IPS-20b (cell line): ENCODE data around the gene SDC4.
"Not testable (repeated sequence)": the region's sequence is repeated elsewhere in the genome, so short reads cannot be mapped to it uniquely, and the experiment has no call there.

Experiments used
- H3K27ac ChIP-seq: one replicate; pipeline ENCODE4 v1.5.1; 2013; ENCODE audit warnings: low read length
- H3K27me3 ChIP-seq: 2 replicates; pipeline ENCODE4 v1.6.1; 2013; ENCODE audit warnings: mild to moderate bottlenecking, low read length, inconsistent platforms; ENCODE audit not compliant: insufficient read depth
- H3K36me3 ChIP-seq: 2 replicates; pipeline ENCODE4 v1.6.1; 2013; ENCODE audit warnings: low read depth, mild to moderate bottlenecking, inconsistent platforms, low read length, moderate library complexity; ENCODE audit not compliant: insufficient read depth
- H3K4me1 ChIP-seq: 2 replicates; pipeline ENCODE4 v1.6.1; 2013; ENCODE audit warnings: mild to moderate bottlenecking, control low read depth, inconsistent platforms, low read length, moderate library complexity; ENCODE audit not compliant: insufficient read depth
- H3K4me3 ChIP-seq: 2 replicates; pipeline ENCODE4 v1.5.1; 2013; ENCODE audit warnings: mild to moderate bottlenecking, low read length, inconsistent platforms
- H3K9ac ChIP-seq: 2 replicates; pipeline ENCODE4 v1.6.1; 2013; ENCODE audit warnings: low read depth, mild to moderate bottlenecking, inconsistent platforms, low read length, moderate library complexity
- H3K9me3 ChIP-seq: 2 replicates; pipeline ENCODE4 v1.6.1; 2013; ENCODE audit warnings: mild to moderate bottlenecking, low read depth, low read length, inconsistent platforms; ENCODE audit not compliant: insufficient read depth

SDC4 gene

DNA sequence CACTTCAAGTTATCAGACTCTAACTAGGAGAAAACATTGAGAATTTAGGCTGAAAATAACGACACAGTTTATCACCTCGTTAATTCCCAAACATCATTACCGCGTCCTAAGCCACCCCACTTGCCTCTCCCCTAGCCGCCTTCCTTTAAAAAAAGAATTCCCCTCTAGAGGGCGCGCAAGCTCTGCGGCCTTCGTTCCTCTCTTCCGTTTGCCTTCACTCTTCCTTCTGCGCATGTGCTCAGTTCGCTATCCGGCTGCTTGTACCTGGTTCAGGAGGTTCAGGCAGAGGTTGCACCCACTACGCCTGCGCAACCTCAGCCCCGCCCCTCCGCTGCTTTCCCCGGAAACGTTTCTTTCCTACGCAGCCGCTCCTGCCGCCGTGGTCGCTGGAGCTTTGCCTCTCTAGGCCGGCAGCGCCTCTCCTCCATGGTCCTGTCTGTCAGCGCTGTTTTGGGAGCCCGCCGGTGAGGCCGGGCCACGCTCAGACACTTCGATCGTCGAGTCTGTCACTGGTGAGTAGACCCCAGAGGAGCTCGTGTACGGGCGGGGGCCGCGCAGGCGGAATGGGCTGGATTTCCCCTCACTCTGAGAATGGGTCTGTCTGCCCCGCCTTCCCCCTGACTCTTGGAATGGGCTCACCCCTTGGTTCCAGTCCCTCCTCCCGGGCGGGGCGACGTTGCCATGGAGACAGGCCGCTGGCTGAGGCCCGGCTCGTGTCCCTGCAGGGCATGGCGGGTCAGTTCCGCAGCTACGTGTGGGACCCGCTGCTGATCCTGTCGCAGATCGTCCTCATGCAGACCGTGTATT, 14.8 kb upstream of the SDC4 start, which contains the start of gene SYS1:
SYS1 (plus strand) TSS at position 353 of the 807 bp plus-strand sequence; CDS start at position 729, 376 bp downstream.
- H3K4me1 ChIP-seq, result peaks cover 11% of the 10 kb centered on the region; the same call in 1 of the 2 replicates

DNA sequence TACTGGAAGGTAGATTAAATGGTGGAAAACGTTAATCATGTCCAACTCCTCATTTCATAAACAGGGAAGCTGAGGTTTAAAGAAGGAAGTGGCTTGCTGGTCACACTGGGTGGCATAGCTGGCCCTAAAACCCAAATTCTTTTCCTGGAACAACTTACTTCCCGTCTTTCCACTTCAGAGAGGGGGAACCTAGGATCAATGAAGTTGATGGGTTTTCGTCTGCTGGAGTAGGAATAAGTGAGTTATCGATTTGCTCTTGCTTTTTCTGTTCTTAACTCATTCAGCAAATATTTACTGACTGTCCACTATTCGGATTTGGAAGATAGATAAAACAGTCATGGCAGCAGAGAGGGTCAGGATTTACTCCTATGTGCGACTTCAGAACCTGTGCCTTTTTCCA, 13.6 kb upstream of the SDC4 start:
- peaks cover 17% of the 10 kb centered on the region for H3K36me3 ChIP-seq
- H3K27ac ChIP-seq, result no peak overlapping the region
- no peak overlapping the region for H3K4me3 ChIP-seq
- H3K27me3 ChIP-seq, result no peaks in the 10 kb centered on the region
- no peak overlapping the region for H3K9ac ChIP-seq
- no peaks in the 10 kb centered on the region for H3K9me3 ChIP-seq
- H3K4me1 ChIP-seq, result peaks cover 13% of the 10 kb centered on the region; the same call in 1 of the 2 replicates

More for the DNA sequence above, 14.8 kb upstream of the SDC4 start, which contains the start of gene SYS1:
- Histone ChIP-seq H3K36me3 (peaks cover 29% of the 10 kb centered on the region), H3K9ac (peak within 1 kb of the TSS; percentile 86; the same call in 1 of the 2 replicates), H3K27ac (peak within 1 kb of the TSS; percentile 50), H3K4me3 (peak within 1 kb of the TSS; percentile 92), H3K27me3 (no peaks in the 10 kb centered on the region), H3K9me3 (no peaks in the 10 kb centered on the region)

DNA sequence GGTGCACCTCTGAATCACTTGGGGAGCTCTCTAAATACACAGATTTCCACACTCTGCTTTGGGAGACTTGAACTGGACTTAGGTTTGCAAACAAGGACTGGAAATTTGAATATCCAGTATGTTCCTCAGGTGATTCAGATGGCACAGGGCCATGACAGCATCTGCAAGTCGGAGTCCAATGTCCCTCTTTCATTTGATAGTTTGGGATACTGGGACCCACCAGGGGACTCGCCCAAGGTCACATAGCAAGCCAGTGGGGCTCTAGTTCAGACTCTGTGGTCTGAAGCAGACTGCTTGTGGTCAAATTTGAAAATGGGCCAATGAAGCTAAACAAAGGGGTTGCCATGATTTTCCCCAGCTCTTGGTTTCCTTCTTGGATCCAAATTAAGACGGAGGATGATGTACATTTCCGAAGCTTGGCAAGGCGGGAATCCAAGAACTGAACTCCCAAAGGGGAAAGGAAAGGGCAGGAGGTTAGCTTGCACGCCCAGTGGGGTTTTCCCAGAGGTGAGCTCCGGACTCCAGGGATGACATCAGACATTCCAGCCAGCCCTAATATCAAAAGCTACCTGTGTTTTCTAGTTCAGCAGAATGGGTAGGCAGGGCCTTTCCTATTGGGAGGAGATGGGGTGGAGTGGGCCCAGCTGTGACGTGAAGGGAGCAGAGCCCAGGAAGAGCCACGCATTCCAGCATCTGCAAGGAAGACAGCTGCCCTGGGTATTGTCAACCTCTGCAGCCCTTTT, 11.4 kb upstream of the SDC4 start:
- Histone ChIP-seq H3K36me3 (no peaks in the 10 kb centered on the region), H3K9me3 (no peaks in the 10 kb centered on the region), H3K9ac (no peak overlapping the region), H3K27me3 (no peaks in the 10 kb centered on the region), H3K4me3 (no peak overlapping the region), H3K4me1 (peaks cover 13% of the 10 kb centered on the region; the same call in 1 of the 2 replicates), H3K27ac (no peak overlapping the region)

DNA sequence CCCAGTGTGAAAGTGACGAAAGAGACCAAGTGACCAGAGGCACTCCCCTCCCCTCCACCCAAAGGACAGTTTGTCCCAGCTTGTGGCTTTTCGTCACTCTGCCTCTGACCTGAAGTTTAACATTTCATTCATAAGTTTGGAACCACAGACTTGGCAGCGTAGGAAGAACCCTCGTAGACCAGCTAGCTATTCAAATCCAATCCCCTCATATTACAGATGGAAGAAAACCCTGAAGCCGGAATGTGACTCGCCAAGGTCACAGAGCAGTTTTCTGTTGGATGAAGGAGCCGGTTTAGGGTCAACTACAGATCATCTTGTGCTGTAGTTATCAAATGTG, 10.8 kb upstream of the SDC4 start:
- H3K36me3 ChIP-seq, result no peaks in the 10 kb centered on the region
- H3K9me3 ChIP-seq, result no peaks in the 10 kb centered on the region
- no peaks in the 10 kb centered on the region for H3K27me3 ChIP-seq
- H3K9ac ChIP-seq, result no peak overlapping the region
- H3K4me1 ChIP-seq, result peaks cover 12% of the 10 kb centered on the region; the same call in 1 of the 2 replicates
- H3K4me3 ChIP-seq, result no peak overlapping the region
- no peak overlapping the region for H3K27ac ChIP-seq

DNA sequence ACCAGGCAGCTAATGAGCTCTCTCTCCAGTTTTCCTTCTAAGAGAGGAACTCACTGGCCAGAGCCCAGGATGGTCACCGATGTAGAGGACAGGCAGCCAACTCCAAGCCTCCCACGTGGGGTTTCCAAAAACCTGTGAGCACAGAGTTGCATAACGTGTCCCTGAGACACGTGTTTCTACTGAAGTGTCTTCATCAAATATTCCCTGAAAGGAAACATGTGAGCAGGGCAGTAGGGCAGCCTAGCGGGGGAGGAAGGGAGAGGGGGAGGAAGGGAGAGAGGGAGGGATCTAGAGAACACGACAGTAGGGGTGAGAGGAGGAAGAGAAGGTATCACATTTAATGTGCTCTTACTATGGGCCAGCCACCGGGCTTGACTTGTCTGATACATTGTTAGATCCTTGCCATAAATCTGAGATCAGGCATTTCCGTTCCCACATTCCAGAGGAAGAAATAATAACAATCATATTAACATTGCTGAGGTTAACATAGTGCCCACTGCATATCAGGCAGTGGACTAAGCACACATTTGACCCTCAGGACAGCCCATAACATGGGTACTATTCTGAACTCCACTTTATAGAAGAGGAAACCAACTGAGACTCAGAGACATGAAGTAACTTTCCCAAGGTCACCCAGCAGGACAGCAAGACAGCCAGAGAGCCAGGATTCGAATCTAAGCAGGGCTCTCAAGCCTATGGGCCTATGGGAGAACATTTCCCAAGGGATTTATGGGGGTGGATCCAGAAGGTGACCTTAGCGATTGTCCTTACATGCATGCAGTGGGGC, 10.3 kb upstream of the SDC4 start:
- Histone ChIP-seq H3K27ac (no peak overlapping the region), H3K27me3 (no peaks in the 10 kb centered on the region), H3K4me3 (no peak overlapping the region), H3K9me3 (no peaks in the 10 kb centered on the region), H3K4me1 (peaks cover 9% of the 10 kb centered on the region; the same call in 1 of the 2 replicates), H3K9ac (peak overlapping the region; percentile 25; the same call in 1 of the 2 replicates), H3K36me3 (no peaks in the 10 kb centered on the region)

DNA sequence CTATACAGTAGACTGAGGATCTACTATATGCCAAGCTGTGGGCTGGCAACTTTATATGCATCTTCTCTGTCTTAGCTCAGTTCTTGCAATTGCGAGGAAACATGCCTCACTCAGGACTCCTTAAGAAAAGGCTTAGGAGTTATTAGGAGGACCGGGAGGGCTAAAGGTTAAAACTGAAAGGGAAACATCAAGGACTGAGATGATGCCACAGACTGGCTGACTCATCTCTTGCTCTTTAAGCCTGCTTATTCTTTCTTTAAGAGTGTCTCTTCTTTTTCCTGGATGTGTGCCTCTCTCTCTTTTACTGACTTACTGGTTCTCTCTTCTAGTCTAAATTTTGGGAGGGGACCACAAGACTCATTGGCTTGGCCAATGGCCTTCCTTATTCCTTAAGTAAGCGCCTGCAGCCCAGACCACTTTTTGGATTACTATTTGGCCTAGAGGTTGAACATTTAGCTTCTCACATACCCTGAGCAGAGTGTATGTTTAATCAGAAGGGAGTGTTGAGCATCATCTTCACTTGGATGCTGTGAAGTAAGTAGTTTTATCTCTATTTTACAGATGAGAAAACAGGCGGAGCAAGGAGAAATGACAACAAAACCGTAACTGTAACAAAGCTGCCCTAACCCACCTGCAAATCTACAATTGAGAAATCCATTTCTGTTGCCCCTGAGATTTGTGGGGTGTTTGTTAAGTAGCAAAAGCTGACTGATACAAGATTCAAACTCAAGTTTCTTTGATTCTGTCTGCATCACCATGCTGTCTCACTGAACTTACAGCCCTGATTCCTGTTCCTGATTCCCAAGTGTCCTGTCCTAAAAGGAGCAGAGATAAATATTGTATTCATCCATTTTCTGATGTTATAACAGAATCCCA, 7.2 kb upstream of the SDC4 start:
- Histone ChIP-seq H3K27ac (no peak overlapping the region), H3K9me3 (no peaks in the 10 kb centered on the region), H3K4me3 (no peak overlapping the region), H3K36me3 (no peaks in the 10 kb centered on the region), H3K4me1 (peaks cover 12% of the 10 kb centered on the region; the same call in 1 of the 2 replicates), H3K27me3 (no peaks in the 10 kb centered on the region), H3K9ac (no peak overlapping the region)

DNA sequence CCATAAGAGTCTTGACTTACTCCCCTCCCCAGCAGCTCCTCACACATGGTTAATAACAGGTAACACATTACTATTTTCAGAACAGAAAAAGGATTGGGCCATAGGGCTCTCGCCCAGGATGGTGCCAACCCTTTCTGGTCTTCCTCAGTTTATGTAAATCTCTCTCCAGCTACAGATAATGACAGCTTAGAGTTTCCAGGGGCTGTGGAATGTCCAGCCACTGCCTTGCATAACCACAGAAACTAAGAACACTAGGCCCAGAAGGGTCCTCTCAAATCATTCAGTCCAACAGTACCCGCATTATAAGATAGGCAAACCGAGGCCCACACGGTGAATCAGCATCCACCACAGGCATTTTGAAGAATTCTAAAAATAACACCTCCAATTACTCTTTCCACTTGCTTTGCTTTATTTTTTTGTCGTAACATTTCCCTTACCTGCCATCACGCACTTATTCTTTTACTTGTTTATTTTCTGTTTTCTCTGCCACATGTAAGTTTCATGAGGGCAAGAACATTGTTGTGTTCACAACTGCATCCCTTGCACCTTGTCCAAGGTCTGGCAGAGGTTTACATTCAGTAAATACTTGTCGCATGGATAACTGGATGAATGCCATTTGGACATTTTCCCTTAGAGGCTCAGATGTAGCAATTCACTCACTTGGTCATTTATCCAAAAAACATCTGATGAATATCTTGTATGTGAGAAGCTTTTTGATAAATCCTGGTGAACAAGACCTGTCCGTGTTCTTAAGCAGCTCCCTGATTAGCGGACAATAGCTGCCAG, 6.4 kb upstream of the SDC4 start:
- Histone ChIP-seq H3K9ac (no peak overlapping the region), H3K4me3 (no peak overlapping the region)

DNA sequence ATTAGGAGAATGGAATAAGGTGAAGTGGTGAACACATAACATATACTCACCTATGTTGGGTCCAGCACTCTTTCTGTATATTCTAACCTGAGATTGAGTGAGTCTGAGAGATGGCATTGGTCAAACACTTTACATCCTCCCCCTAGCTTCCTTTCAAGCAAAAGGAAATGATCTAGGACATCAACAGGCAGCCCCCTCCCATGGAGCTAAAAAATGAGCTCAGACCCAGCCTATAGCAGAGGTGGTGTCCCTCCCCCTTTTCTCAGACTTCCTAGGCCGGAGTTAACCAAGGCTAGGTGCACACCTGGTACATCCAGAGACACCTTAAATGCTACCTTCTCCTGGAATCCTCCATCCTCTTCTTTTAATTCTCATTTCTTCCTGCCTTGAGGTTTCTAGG, 5.5 kb upstream of the SDC4 start:
- no peaks in the 10 kb centered on the region for H3K36me3 ChIP-seq
- no peak overlapping the region for H3K9ac ChIP-seq
- H3K27me3 ChIP-seq, result no peaks in the 10 kb centered on the region
- no peaks in the 10 kb centered on the region for H3K9me3 ChIP-seq
- peaks cover 12% of the 10 kb centered on the region; the same call in 1 of the 2 replicates for H3K4me1 ChIP-seq
- H3K4me3 ChIP-seq, result no peak overlapping the region
- no peak overlapping the region for H3K27ac ChIP-seq

More for the DNA sequence above, 6.4 kb upstream of the SDC4 start:
- H3K27me3 ChIP-seq, result no peaks in the 10 kb centered on the region
- no peak overlapping the region for H3K27ac ChIP-seq
- no peaks in the 10 kb centered on the region for H3K9me3 ChIP-seq
- peaks cover 12% of the 10 kb centered on the region; the same call in 1 of the 2 replicates for H3K4me1 ChIP-seq
- no peaks in the 10 kb centered on the region for H3K36me3 ChIP-seq

DNA sequence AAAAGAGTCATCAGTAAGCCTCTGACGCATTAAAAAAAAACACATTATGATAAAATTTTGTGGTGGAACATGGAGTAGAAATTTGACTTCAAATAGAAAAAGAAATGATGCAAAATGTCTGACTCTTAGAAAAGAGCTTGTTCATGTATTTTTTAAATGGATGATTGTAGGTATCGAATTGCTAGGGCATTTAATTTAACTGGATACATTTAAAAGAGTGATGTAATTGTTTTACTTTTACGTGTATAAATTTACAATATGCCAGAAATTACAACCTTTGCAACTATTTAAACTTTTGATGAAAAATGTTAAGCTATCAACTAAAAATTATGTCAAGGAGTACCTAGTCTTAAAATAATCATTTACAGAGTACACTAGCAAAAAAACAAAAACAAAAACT, 4.5 kb upstream of the SDC4 start:
- H3K9ac ChIP-seq, result no peak overlapping the region
- no peaks in the 10 kb centered on the region for H3K36me3 ChIP-seq
- peaks cover 4% of the 10 kb centered on the region; the same call in 1 of the 2 replicates for H3K4me1 ChIP-seq
- no peaks in the 10 kb centered on the region for H3K9me3 ChIP-seq
- H3K27ac ChIP-seq, result no peak overlapping the region
- H3K27me3 ChIP-seq, result no peaks in the 10 kb centered on the region; the same call in 1 of the 2 replicates
- H3K4me3 ChIP-seq, result no peak overlapping the region

DNA sequence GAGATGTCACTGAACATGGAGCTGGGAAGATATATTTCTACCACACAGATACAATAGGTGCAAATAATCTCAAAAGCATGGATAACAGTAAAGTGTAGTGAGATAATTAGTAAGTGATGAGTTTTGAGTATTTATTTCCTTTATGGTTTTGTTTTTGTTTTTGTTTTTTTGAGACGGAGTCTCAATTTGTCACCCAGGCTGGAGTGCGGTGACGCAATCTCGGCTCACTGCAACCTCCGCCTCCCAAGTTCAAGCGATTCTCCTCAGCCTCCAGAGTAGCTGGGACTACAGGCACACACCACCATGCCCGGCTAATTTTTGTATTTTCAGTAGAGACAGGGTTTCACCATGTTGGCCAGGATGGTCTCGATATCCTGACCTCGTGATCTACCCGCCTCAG, 2.6 kb upstream of the SDC4 start:
- H3K9me3 ChIP-seq, H3K36me3 ChIP-seq, H3K4me3 ChIP-seq, H3K27me3 ChIP-seq, H3K9ac ChIP-seq, H3K27ac ChIP-seq: not testable (repeated sequence)
- H3K4me1 ChIP-seq, result peaks cover 19% of the 10 kb centered on the region
